CD4-positive, CD25-positive, alpha-beta regulatory T cell (primary cell): ENCODE data around the gene ANKRD6. TPM values are rescaled to one million over a fixed set of nuclear protein-coding genes. Genes with fewer than 3 reads are reported as not detected.

Experiments used
- ATAC-seq, 2 donors: fragments of 150-1000 bp; cut with Tn5 transposase; one replicate each; pipeline ENCODE4 v1.10.0; 2021; ENCODE audit warnings: low read depth in 2 of 2, moderate number of reproducible peaks in 2 of 2, moderate library complexity in 1 of 2
- DNase-seq, 3 donors: peaks; one replicate each; pipeline versions ENCODE4 v3.0.0 to v3.0.0-alpha.2; 2012 to 2022; ENCODE audit warnings: mixed read lengths in 1 of 3
- H3K27ac ChIP-seq: one replicate; pipeline ENCODE4 v1.7.0; 2013; ENCODE audit warnings: mild to moderate bottlenecking, low read length; ENCODE audit not compliant: insufficient read depth, poor library complexity, severe bottlenecking
- H3K27me3 ChIP-seq: one replicate; pipeline ENCODE4 v1.7.0; 2013; ENCODE audit warnings: low read length; ENCODE audit not compliant: control insufficient read depth, insufficient read depth
- H3K36me3 ChIP-seq: one replicate; pipeline ENCODE4 v1.7.0; 2013; ENCODE audit warnings: mild to moderate bottlenecking, low read length, moderate library complexity; ENCODE audit not compliant: control insufficient read depth, insufficient read depth
- H3K4me1 ChIP-seq: 2 replicates; pipeline ENCODE4 v1.7.0; 2013; ENCODE audit warnings: mild to moderate bottlenecking, low read length; ENCODE audit not compliant: insufficient read depth, control insufficient read depth, poor library complexity, severe bottlenecking
- H3K4me3 ChIP-seq: one replicate; pipeline ENCODE4 v1.7.0; 2013; ENCODE audit warnings: low read depth, mild to moderate bottlenecking, low read length, moderate library complexity
- H3K9me3 ChIP-seq, 2 experiments: 1 replicate in 1 of 2; 2 replicates in 1 of 2; pipeline ENCODE4 v1.7.0; 2013; ENCODE audit warnings: low read length in 2 of 2, mild to moderate bottlenecking in 1 of 2, moderate library complexity in 1 of 2; ENCODE audit not compliant: control insufficient read depth in 2 of 2
- H3K27ac Mint-ChIP-seq, 3 donors: one replicate each; pipeline ENCODE4 v1.8.0; 2020 to 2022; ENCODE audit warnings: mild to moderate bottlenecking in 3 of 3, mixed read lengths in 3 of 3, moderate library complexity in 2 of 3
- H3K27me3 Mint-ChIP-seq: one replicate; pipeline ENCODE4 v1.8.0; 2022; ENCODE audit warnings: mild to moderate bottlenecking, mixed read lengths
- H3K36me3 Mint-ChIP-seq: one replicate; pipeline ENCODE4 v1.8.0; 2020; ENCODE audit warnings: mixed read lengths
- H3K4me1 Mint-ChIP-seq, 4 donors: one replicate each; pipeline ENCODE4 v1.8.0; 2020 to 2022; ENCODE audit warnings: mixed read lengths in 4 of 4, mild to moderate bottlenecking in 1 of 4
- H3K4me3 Mint-ChIP-seq, 4 donors: one replicate each; pipeline ENCODE4 v1.8.0; 2020 to 2022; ENCODE audit warnings: mild to moderate bottlenecking in 4 of 4, mixed read lengths in 4 of 4, moderate library complexity in 3 of 4
- H3K9me3 Mint-ChIP-seq, 7 donors: one replicate each; pipeline ENCODE4 v1.8.0; 2020 to 2022; ENCODE audit warnings: mixed read lengths in 7 of 7, mild to moderate bottlenecking in 3 of 7, moderate library complexity in 2 of 7
- polyA plus RNA-seq, 4 donors: library from polyadenylated mRNA; unstranded; fragments of 300-500 nt; fragmentation: Illumina TruSeq; gene quantifications; one replicate each; pipeline ENCODE4 v1.2.3, GENCODE V29; 2021
- total RNA-seq: library from RNA; stranded (reverse); gene quantifications from one replicate; pipeline ENCODE4 v1.2.3, GENCODE V29; 2022

ANKRD6 gene
- total and polyA plus RNA-seq, 5 donors from 2014 or later, result 0.54 to 6.0 (median 1.4) TPM

- Mint-ChIP-seq H3K9me3 (peaks cover 0 to 3% (median 0%) of the 10 kb centered on the region in 7 donors), H3K4me3 (peak overlapping the region in 1 of 4 donors; percentile 58), H3K27me3 (peaks cover 71% of the 10 kb centered on the region), H3K4me1 (peaks cover 4 to 17% (median 12%) of the 10 kb centered on the region in 4 donors), H3K27ac (no peak overlapping the region), H3K36me3 (no peaks in the 10 kb centered on the region)
- Histone ChIP-seq H3K27me3 (peaks cover 32% of the 10 kb centered on the region), H3K4me3 (no peak overlapping the region), H3K4me1 (peaks cover 22% of the 10 kb centered on the region), H3K36me3 (no peaks in the 10 kb centered on the region), H3K27ac (no peak overlapping the region), H3K9me3 (no peaks in the 10 kb centered on the region)
- ATAC-seq, result no peak
- no peak for DNase-seq
Measured at GRCh38 chr6:89414215-89414614, 18.7 kb upstream of the ANKRD6 start.

- peaks cover 62% of the 10 kb centered on the region for H3K27me3 Mint-ChIP-seq
- DNase-seq (no peak), ATAC-seq (no peak)
- Histone ChIP-seq H3K36me3 (no peaks in the 10 kb centered on the region), H3K4me3 (no peak overlapping the region), H3K9me3 (no peaks in the 10 kb centered on the region), H3K27ac (no peak overlapping the region), H3K4me1 (peaks cover 22% of the 10 kb centered on the region), H3K27me3 (peaks cover 28% of the 10 kb centered on the region)
- H3K27ac Mint-ChIP-seq, result no peak overlapping the region
- H3K9me3 Mint-ChIP-seq, result peaks cover 0 to 3% (median 0%) of the 10 kb centered on the region in 7 donors
- no peaks in the 10 kb centered on the region for H3K36me3 Mint-ChIP-seq
- H3K4me1 Mint-ChIP-seq, result peaks cover 4 to 17% (median 12%) of the 10 kb centered on the region in 4 donors
- peak overlapping the region in 1 of 4 donors; percentile 38 for H3K4me3 Mint-ChIP-seq
Measured at GRCh38 chr6:89415185-89415584, 17.8 kb upstream of the ANKRD6 start.

GRCh38 chr6:89416796-89417195 is 16.2 kb upstream of the ANKRD6 start:
- no peak for DNase-seq
- Mint-ChIP-seq H3K9me3 (peaks cover 0 to 3% (median 0%) of the 10 kb centered on the region in 7 donors), H3K27ac (no peak overlapping the region), H3K4me3 (no peak overlapping the region), H3K36me3 (no peaks in the 10 kb centered on the region), H3K4me1 (peaks cover 0 to 11% (median 4%) of the 10 kb centered on the region in 4 donors), H3K27me3 (peaks cover 53% of the 10 kb centered on the region)
- peaks cover 11% of the 10 kb centered on the region for H3K4me1 ChIP-seq
- H3K4me3 ChIP-seq, result no peak overlapping the region
- H3K27ac ChIP-seq, result no peak overlapping the region
- H3K27me3 ChIP-seq, result peaks cover 26% of the 10 kb centered on the region
- ATAC-seq, result no peak
- H3K36me3 ChIP-seq, result no peaks in the 10 kb centered on the region
- H3K9me3 ChIP-seq, result no peaks in the 10 kb centered on the region

DNA sequence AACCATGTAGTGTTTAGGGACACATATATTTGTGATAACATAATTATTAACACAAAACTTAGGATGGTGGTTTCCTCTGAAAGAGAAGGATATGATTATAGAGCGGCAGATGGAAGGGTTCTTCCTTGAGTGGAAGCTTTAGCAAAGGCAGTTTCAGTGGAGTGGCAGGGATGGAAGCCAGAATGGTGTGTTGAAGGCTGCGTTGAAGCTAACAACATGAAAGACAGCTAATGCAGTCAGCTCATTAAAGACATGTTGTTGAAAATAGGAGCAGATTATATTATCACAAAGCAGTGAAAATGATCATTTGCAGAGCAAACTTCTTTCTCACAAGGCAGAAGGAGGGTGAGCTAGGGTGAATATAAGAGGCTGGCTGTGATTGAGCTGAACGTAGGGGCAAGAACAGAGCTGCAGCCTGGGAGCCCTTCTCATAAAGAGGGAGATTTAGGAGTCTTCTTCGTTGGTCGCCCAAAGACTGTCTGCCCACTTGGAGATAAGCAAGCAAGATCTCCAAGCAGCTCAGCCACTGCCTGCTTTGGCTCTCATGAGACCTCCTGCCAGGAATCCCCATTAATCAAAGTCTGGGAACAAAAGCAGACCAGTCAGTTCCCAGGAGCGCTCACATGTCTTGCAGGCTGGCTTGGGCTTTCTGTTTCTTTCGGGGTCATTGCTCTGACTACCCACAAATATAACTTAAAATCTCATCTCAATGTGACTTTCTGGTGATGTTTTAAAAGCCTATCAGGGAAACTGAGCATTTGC is 2.6 kb upstream of the ANKRD6 start:
- Mint-ChIP-seq H3K4me1 (peaks cover 5 to 19% (median 11%) of the 10 kb centered on the region in 4 donors), H3K9me3 (peaks cover 0 to 4% (median 0%) of the 10 kb centered on the region in 7 donors), H3K36me3 (no peaks in the 10 kb centered on the region), H3K27me3 (peaks cover 57% of the 10 kb centered on the region), H3K27ac (no peak overlapping the region), H3K4me3 (peak overlapping the region in 1 of 4 donors; percentile 51)
- no peaks in the 10 kb centered on the region for H3K36me3 ChIP-seq
- H3K27me3 ChIP-seq, result peaks cover 15% of the 10 kb centered on the region
- H3K4me3 ChIP-seq, result no peak overlapping the region
- H3K27ac ChIP-seq, result no peak overlapping the region
- DNase-seq (no peak), ATAC-seq (no peak)
- no peaks in the 10 kb centered on the region for H3K9me3 ChIP-seq
- peaks cover 15% of the 10 kb centered on the region for H3K4me1 ChIP-seq

DNA sequence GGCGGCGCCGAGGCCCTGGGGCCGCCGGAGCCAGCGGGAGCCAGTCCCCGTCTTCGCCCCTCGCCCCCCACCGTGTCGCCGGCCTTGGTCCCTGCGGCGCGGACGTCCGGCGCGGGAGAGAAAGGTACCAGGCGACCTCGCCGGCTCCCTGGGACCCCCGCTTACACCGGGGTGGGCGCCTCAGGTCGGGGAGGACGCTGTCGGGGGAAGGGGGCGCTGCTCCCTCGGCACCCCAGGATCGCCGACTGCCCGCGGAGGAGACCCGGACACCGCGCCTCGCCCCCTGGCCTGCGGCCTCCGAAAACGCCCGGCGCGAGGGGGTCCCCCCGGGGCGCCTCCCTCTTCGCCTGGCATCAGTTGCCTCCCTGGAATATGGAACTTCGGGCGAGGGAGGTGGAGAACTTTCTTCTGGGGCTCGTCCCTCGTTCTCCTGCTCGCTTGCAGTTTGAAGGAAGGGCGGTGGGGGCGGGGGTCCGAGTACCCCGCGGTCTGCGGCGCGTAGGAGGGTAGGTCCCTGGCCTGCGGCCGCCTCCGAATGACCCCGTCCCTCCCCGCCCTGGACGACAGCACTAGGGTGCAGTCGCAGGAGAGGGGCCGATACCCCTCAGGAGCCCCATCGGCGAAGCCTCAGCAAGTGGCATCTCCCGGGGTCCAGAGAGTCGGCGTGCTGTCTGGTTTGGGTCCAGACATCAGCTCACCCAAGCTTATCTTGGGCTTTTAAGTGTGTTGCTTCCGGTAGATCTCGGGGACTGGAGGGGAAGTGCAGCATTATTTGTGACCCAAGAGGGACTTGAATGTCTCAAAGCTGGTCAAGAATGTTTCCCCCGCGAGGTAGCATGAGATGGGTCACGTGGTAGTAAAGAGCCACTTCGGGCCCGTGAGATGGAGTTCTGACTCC is 549 bp downstream of the ANKRD6 start:
- Mint-ChIP-seq H3K4me3 (peak overlapping the region; percentile 72 to 90 (median 87)), H3K36me3 (no peaks in the 10 kb centered on the region), H3K27ac (peak overlapping the region in 2 of 3 donors; percentile 77 to 92), H3K27me3 (peaks cover 58% of the 10 kb centered on the region), H3K9me3 (no peaks in the 10 kb centered on the region), H3K4me1 (peaks cover 5 to 21% (median 11%) of the 10 kb centered on the region in 4 donors)
- ATAC-seq (no peak), DNase-seq (peak; percentile 2 to 60 (median 21))
- Histone ChIP-seq H3K4me3 (peak overlapping the region; percentile 46), H3K27ac (peak overlapping the region; percentile 47), H3K9me3 (no peaks in the 10 kb centered on the region), H3K27me3 (peaks cover 9% of the 10 kb centered on the region), H3K4me1 (peaks cover 15% of the 10 kb centered on the region), H3K36me3 (no peaks in the 10 kb centered on the region)

DNA sequence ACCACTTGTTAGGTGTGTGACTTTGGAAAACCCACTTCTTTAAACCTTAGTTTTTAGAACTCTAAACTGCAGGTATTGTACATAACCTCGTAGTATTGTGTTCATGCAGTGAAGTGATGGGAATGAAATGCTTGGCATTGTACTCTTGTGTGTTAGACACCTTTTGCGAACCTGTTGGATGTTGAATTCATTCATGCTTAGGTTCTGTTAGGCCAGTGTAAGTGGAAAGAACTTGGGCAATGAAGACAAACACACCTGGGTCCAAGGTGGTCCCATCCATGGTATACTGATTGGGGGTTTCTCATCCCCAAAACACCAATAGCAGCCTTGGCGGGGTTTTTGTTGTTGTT is 1.2 kb downstream of the ANKRD6 start:
- Mint-ChIP-seq H3K36me3 (no peaks in the 10 kb centered on the region), H3K9me3 (no peaks in the 10 kb centered on the region), H3K4me3 (peak overlapping the region; percentile 72 to 90 (median 87)), H3K27me3 (peaks cover 55% of the 10 kb centered on the region), H3K4me1 (peaks cover 5 to 21% (median 11%) of the 10 kb centered on the region in 4 donors), H3K27ac (peak overlapping the region in 2 of 3 donors; percentile 77 to 92)
- peaks cover 5% of the 10 kb centered on the region for H3K27me3 ChIP-seq
- H3K4me1 ChIP-seq, result peaks cover 15% of the 10 kb centered on the region
- H3K36me3 ChIP-seq, result no peaks in the 10 kb centered on the region
- no peaks in the 10 kb centered on the region for H3K9me3 ChIP-seq
- H3K4me3 ChIP-seq, result peak overlapping the region; percentile 46
- peak overlapping the region; percentile 47 for H3K27ac ChIP-seq
- no peak for DNase-seq
- no peak for ATAC-seq

- DNase-seq (no peak), ATAC-seq (no peak)
- Mint-ChIP-seq H3K4me1 (peaks cover 4 to 21% (median 11%) of the 10 kb centered on the region in 4 donors), H3K9me3 (no peaks in the 10 kb centered on the region), H3K36me3 (no peaks in the 10 kb centered on the region), H3K27ac (peak overlapping the region in 2 of 3 donors; percentile 2 to 50), H3K27me3 (peaks cover 49% of the 10 kb centered on the region), H3K4me3 (peak overlapping the region in 3 of 4 donors; percentile 44 to 90 (median 72))
- peaks cover 4% of the 10 kb centered on the region for H3K27me3 ChIP-seq
- no peak overlapping the region for H3K27ac ChIP-seq
- no peaks in the 10 kb centered on the region for H3K9me3 ChIP-seq
- H3K4me1 ChIP-seq, result peaks cover 15% of the 10 kb centered on the region
- H3K36me3 ChIP-seq, result no peaks in the 10 kb centered on the region
- H3K4me3 ChIP-seq, result no peak overlapping the region
Measured at GRCh38 chr6:89434954-89435353, 2.0 kb downstream of the ANKRD6 start.
